Nephron (organoid): Measurements from ENCODE around the gene FAM25A.

ENCODE experiments used
- H3K27ac Mint-ChIP-seq, 3 experiments: 2 replicates each; pipeline ENCODE4 v1.8.0; 2020; ENCODE audit warnings: mixed read lengths in 3 of 3, mild to moderate bottlenecking in 2 of 3, moderate library complexity in 1 of 3
- H3K27me3 Mint-ChIP-seq: 2 replicates; pipeline ENCODE4 v1.8.0; 2021; ENCODE audit warnings: low read depth, mild to moderate bottlenecking, moderate library complexity, mixed read lengths
- H3K36me3 Mint-ChIP-seq: 2 replicates; pipeline ENCODE4 v1.8.0; 2020; ENCODE audit warnings: low read depth, mixed read lengths
- H3K4me1 Mint-ChIP-seq: 2 replicates; pipeline ENCODE4 v1.8.0; 2020; ENCODE audit warnings: mixed read lengths
- H3K4me3 Mint-ChIP-seq, 3 experiments: 2 replicates each; pipeline ENCODE4 v1.8.0; 2020; ENCODE audit warnings: mild to moderate bottlenecking in 3 of 3, mixed read lengths in 3 of 3, moderate library complexity in 2 of 3
- H3K9me3 Mint-ChIP-seq: 2 replicates; pipeline ENCODE4 v1.8.0; 2020; ENCODE audit warnings: mixed read lengths
- CTCF ChIP-seq, 3 experiments: fragments of 200-600 bp; sonication (generic); IDR thresholded peaks; one replicate each; pipeline ENCODE4 v1.5.0; 2021; ENCODE audit warnings: antibody characterized with exemption in 3 of 3; ENCODE audit not compliant: unreplicated experiment in 3 of 3

Gene FAM25A

GRCh38 chr10:87054373-87055295 is 34.5 kb downstream of the FAM25A start:
- Mint-ChIP-seq H3K9me3 (no peaks in the 10 kb centered on the region), H3K27me3 (no peaks in the 10 kb centered on the region), H3K4me1 (no peaks in the 10 kb centered on the region), H3K36me3 (peaks cover 52% of the 10 kb centered on the region), H3K27ac (no peak overlapping the region), H3K4me3 (no peak overlapping the region)
- TF ChIP-seq CTCF (IDR thresholded peaks at IDR 0.05; ENCODE audit: unreplicated experiment in 3 of 3) = no peak

GRCh38 chr10:87058171-87058570 is 38.1 kb downstream of the FAM25A start:
- no peaks in the 10 kb centered on the region for H3K4me1 Mint-ChIP-seq
- H3K27me3 Mint-ChIP-seq = no peaks in the 10 kb centered on the region
- TF ChIP-seq CTCF (IDR thresholded peaks at IDR 0.05; ENCODE audit: unreplicated experiment in 3 of 3) = no peak
- H3K4me3 Mint-ChIP-seq = no peak overlapping the region
- no peaks in the 10 kb centered on the region for H3K9me3 Mint-ChIP-seq
- H3K27ac Mint-ChIP-seq = no peak overlapping the region
- H3K36me3 Mint-ChIP-seq = peaks cover 56% of the 10 kb centered on the region

- Mint-ChIP-seq H3K9me3 (no peaks in the 10 kb centered on the region), H3K4me1 (no peaks in the 10 kb centered on the region), H3K36me3 (peaks cover 65% of the 10 kb centered on the region), H3K4me3 (no peak overlapping the region), H3K27ac (no peak overlapping the region), H3K27me3 (no peaks in the 10 kb centered on the region)
- TF ChIP-seq CTCF (IDR thresholded peaks at IDR 0.05; ENCODE audit: unreplicated experiment in 3 of 3) = no peak
Observed at GRCh38 chr10:87059401-87059800, 39.3 kb downstream of the FAM25A start.

- no peaks in the 10 kb centered on the region for H3K9me3 Mint-ChIP-seq
- H3K27me3 Mint-ChIP-seq = no peaks in the 10 kb centered on the region
- no peak overlapping the region for H3K4me3 Mint-ChIP-seq
Observed at GRCh38 chr10:87060280-87060928, 40.3 kb downstream of the FAM25A start.

GRCh38 chr10:87064651-87065050 is 44.6 kb downstream of the FAM25A start:
- H3K9me3 Mint-ChIP-seq = no peaks in the 10 kb centered on the region
- peaks cover 73% of the 10 kb centered on the region for H3K36me3 Mint-ChIP-seq
- no peaks in the 10 kb centered on the region for H3K27me3 Mint-ChIP-seq
- H3K27ac Mint-ChIP-seq = peak overlapping the region in 1 of 3 experiments; percentile 33
- H3K4me1 Mint-ChIP-seq = no peaks in the 10 kb centered on the region
- H3K4me3 Mint-ChIP-seq = no peak overlapping the region
- no peak for TF ChIP-seq CTCF (IDR thresholded peaks at IDR 0.05; ENCODE audit: unreplicated experiment in 3 of 3)

More at GRCh38 chr10:87060280-87060928, 40.3 kb downstream of the FAM25A start:
- Mint-ChIP-seq H3K27ac (no peak overlapping the region), H3K4me1 (no peaks in the 10 kb centered on the region), H3K36me3 (peaks cover 67% of the 10 kb centered on the region)
- TF ChIP-seq CTCF (IDR thresholded peaks at IDR 0.05; ENCODE audit: unreplicated experiment in 3 of 3) = no peak
